PFSK-1 (cell line): ENCODE data around the gene ZKSCAN1.

ENCODE experiments used
- POLR2AphosphoS5 ChIP-seq: IDR thresholded peaks from 2 replicates; pipeline ENCODE4 v1.6.1; 2012; ENCODE audit warnings: low read depth, mild to moderate bottlenecking, control low read depth, low read length, moderate library complexity
- TF ChIP-seq, protein P1 (sequence below), 2 experiments: IDR thresholded peaks; 2 replicates each; pipeline versions ENCODE4 v1.6.1 to v1.8.0; 2011 to 2012; ENCODE audit warnings: low read depth in 2 of 2, low read length in 2 of 2, control low read depth in 1 of 2, inconsistent platforms in 1 of 2, mild to moderate bottlenecking in 1 of 2, moderate library complexity in 1 of 2; ENCODE audit not compliant: insufficient read depth in 1 of 2

DNA sequence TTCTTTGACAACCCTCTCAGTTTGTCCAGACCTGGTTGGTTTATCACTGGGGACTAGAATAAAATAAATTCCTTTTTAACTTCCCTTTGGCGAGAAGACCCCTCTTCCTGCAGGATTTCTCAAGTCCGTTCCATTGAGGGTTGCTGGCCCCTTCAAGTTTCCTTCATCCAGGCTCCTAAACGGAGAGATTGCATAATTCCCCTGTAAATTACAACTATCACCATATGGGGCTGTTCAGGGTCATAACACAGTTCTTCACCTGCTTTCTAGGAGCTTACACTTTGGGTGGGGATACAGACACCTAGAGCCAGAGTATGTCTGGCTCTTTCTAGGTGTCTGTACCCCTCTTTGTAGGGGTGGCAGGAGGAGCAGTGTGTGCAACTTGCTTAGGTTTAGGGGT is 70.1 kb downstream of the ZKSCAN1 start:
- no peak for TF ChIP-seq POLR2AphosphoS5
- TF ChIP-seq, protein P1, sequence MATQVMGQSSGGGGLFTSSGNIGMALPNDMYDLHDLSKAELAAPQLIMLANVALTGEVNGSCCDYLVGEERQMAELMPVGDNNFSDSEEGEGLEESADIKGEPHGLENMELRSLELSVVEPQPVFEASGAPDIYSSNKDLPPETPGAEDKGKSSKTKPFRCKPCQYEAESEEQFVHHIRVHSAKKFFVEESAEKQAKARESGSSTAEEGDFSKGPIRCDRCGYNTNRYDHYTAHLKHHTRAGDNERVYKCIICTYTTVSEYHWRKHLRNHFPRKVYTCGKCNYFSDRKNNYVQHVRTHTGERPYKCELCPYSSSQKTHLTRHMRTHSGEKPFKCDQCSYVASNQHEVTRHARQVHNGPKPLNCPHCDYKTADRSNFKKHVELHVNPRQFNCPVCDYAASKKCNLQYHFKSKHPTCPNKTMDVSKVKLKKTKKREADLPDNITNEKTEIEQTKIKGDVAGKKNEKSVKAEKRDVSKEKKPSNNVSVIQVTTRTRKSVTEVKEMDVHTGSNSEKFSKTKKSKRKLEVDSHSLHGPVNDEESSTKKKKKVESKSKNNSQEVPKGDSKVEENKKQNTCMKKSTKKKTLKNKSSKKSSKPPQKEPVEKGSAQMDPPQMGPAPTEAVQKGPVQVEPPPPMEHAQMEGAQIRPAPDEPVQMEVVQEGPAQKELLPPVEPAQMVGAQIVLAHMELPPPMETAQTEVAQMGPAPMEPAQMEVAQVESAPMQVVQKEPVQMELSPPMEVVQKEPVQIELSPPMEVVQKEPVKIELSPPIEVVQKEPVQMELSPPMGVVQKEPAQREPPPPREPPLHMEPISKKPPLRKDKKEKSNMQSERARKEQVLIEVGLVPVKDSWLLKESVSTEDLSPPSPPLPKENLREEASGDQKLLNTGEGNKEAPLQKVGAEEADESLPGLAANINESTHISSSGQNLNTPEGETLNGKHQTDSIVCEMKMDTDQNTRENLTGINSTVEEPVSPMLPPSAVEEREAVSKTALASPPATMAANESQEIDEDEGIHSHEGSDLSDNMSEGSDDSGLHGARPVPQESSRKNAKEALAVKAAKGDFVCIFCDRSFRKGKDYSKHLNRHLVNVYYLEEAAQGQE (IDR thresholded peaks at IDR 0.05; ENCODE audit: insufficient read depth in 1 of 2, low read depth in 2 of 2, low read length in 2 of 2) = no peak
